MM.1S (cell line): ENCODE measurements around the gene NCBP1.
A peak's percentile ranks its signal among the peaks of the same experiment; 100 is the strongest.

ENCODE experiments used
- DNase-seq: peaks from one replicate; pipeline ENCODE4 v3.0.0-alpha.2; 2015
- H2AFZ ChIP-seq: fragments of 300-600 bp; sonication (generic); 2 replicates; pipeline ENCODE4 v1.6.0; 2016; ENCODE audit warnings: antibody characterized with exemption, low read length
- H3F3A ChIP-seq: fragments of 300-600 bp; sonication (generic); 2 replicates; pipeline ENCODE4 v1.6.1; 2016; ENCODE audit warnings: mild to moderate bottlenecking, antibody characterized with exemption, low read length, moderate library complexity, mixed read lengths; ENCODE audit not compliant: insufficient read depth
- H3K27ac ChIP-seq: fragments of 300-600 bp; sonication (generic); 2 replicates; pipeline ENCODE4 v1.5.1; 2016; ENCODE audit warnings: mild to moderate bottlenecking, low read length
- H3K27me3 ChIP-seq: fragments of 300-600 bp; sonication (generic); replicated peaks from 2 replicates; pipeline ENCODE4 v1.6.0; 2016; ENCODE audit warnings: low read length; ENCODE audit not compliant: insufficient read depth
- H3K36me3 ChIP-seq: fragments of 300-600 bp; sonication (generic); replicated peaks from 2 replicates; pipeline ENCODE4 v1.6.1; 2016; ENCODE audit warnings: mild to moderate bottlenecking, low read length, mixed read lengths; ENCODE audit not compliant: insufficient read depth
- H3K4me1 ChIP-seq: fragments of 300-600 bp; sonication (generic); 2 replicates; pipeline ENCODE4 v1.6.1; 2016; ENCODE audit warnings: low read length, mixed read lengths
- H3K4me2 ChIP-seq: fragments of 300-600 bp; sonication (generic); 2 replicates; pipeline ENCODE4 v1.6.0; 2016; ENCODE audit warnings: low read depth, low read length
- H3K4me3 ChIP-seq: fragments of 300-600 bp; sonication (generic); 2 replicates; pipeline ENCODE4 v1.5.1; 2016; ENCODE audit warnings: low read length, mixed read lengths
- H3K79me2 ChIP-seq: fragments of 300-600 bp; sonication (generic); 2 replicates; pipeline ENCODE4 v1.6.1; 2016; ENCODE audit warnings: mixed run types, low read length, mixed read lengths
- H3K9ac ChIP-seq: fragments of 300-600 bp; sonication (generic); 2 replicates; pipeline ENCODE4 v1.6.1; 2016; ENCODE audit warnings: low read length, mixed read lengths
- H3K9me2 ChIP-seq: fragments of 300-600 bp; sonication (generic); replicated peaks from 2 replicates; pipeline ENCODE4 v1.6.1; 2016; ENCODE audit warnings: mild to moderate bottlenecking, low read length, mixed read lengths; ENCODE audit not compliant: insufficient read depth
- H3K9me3 ChIP-seq: fragments of 300-600 bp; sonication (generic); replicated peaks from 2 replicates; pipeline ENCODE4 v1.6.1; 2016; ENCODE audit warnings: mild to moderate bottlenecking, low read length, mixed read lengths; ENCODE audit not compliant: insufficient read depth
- H4K20me1 ChIP-seq: fragments of 300-600 bp; sonication (generic); 2 replicates; pipeline ENCODE4 v1.6.1; 2016; ENCODE audit warnings: mild to moderate bottlenecking, low read length, moderate library complexity, mixed read lengths; ENCODE audit not compliant: insufficient read depth
- CTCF ChIP-seq: fragments of 300-600 bp; sonication (generic); IDR thresholded peaks from 2 replicates; pipeline ENCODE4 v1.5.1; 2016; ENCODE audit warnings: antibody characterized with exemption, low read length, mixed read lengths
- EZH2 ChIP-seq: fragments of 300-600 bp; sonication (generic); optimal IDR thresholded peaks from 2 replicates; pipeline ENCODE3; 2017; ENCODE audit warnings: low read depth, mild to moderate bottlenecking, antibody characterized with exemption, low read length, mixed read lengths
- EZH2phosphoT487 ChIP-seq: fragments of 300-600 bp; sonication (generic); IDR thresholded peaks from 2 replicates; pipeline ENCODE4 v1.6.1; 2018; ENCODE audit warnings: antibody characterized with exemption, low read length

The NCBP1 gene

GRCh38 chr9:97636903-97637302 lies 3.3 kb downstream of the NCBP1 start:
- H3K4me2 ChIP-seq, result no peak overlapping the region
- H3K9me2 ChIP-seq, result no peaks in the 10 kb centered on the region
- H3K4me1 ChIP-seq, result peaks cover 11% of the 10 kb centered on the region
- TF ChIP-seq EZH2 (no peak), EZH2phosphoT487 (no peak), CTCF (no peak)
- no peaks in the 10 kb centered on the region for H3K27me3 ChIP-seq
- no peak for DNase-seq
- H3F3A ChIP-seq, result peaks cover 26% of the 10 kb centered on the region
- no peaks in the 10 kb centered on the region for H3K9me3 ChIP-seq
- no peak overlapping the region for H2AFZ ChIP-seq
- H3K9ac ChIP-seq, result no peak overlapping the region
- H3K4me3 ChIP-seq, result no peak overlapping the region
- H4K20me1 ChIP-seq, result peaks cover 26% of the 10 kb centered on the region
- H3K79me2 ChIP-seq, result peaks cover 82% of the 10 kb centered on the region
- H3K36me3 ChIP-seq, result peaks cover 8% of the 10 kb centered on the region
- no peak overlapping the region for H3K27ac ChIP-seq

GRCh38 chr9:97638666-97639065 lies 5.0 kb downstream of the NCBP1 start:
- peaks cover 26% of the 10 kb centered on the region for H4K20me1 ChIP-seq
- no peak overlapping the region for H2AFZ ChIP-seq
- no peak overlapping the region for H3K4me2 ChIP-seq
- DNase-seq, result no peak
- peaks cover 11% of the 10 kb centered on the region for H3K4me1 ChIP-seq
- peaks cover 90% of the 10 kb centered on the region for H3K79me2 ChIP-seq
- H3F3A ChIP-seq, result peaks cover 9% of the 10 kb centered on the region
- H3K27me3 ChIP-seq, result no peaks in the 10 kb centered on the region
- no peak overlapping the region for H3K9ac ChIP-seq
- H3K27ac ChIP-seq, result no peak overlapping the region
- H3K9me2 ChIP-seq, result no peaks in the 10 kb centered on the region
- TF ChIP-seq EZH2, result no peak
- no peak for TF ChIP-seq EZH2phosphoT487
- TF ChIP-seq CTCF, result peak; percentile 15; the same call in 1 of the 2 replicates
- H3K36me3 ChIP-seq, result peaks cover 13% of the 10 kb centered on the region
- no peak overlapping the region for H3K4me3 ChIP-seq
- H3K9me3 ChIP-seq, result no peaks in the 10 kb centered on the region

- H3K9me3 ChIP-seq, result no peaks in the 10 kb centered on the region
- no peak overlapping the region for H3K9ac ChIP-seq
- peaks cover 14% of the 10 kb centered on the region for H3K36me3 ChIP-seq
- H3F3A ChIP-seq, result no peaks in the 10 kb centered on the region
- H3K27ac ChIP-seq, result no peak overlapping the region
- no peak for DNase-seq
- peaks cover 4% of the 10 kb centered on the region for H3K4me1 ChIP-seq
- no peaks in the 10 kb centered on the region for H3K27me3 ChIP-seq
- no peak overlapping the region for H3K4me2 ChIP-seq
- peaks cover 26% of the 10 kb centered on the region for H4K20me1 ChIP-seq
- peaks cover 81% of the 10 kb centered on the region for H3K79me2 ChIP-seq
- no peak overlapping the region for H2AFZ ChIP-seq
- H3K4me3 ChIP-seq, result no peak overlapping the region
- no peaks in the 10 kb centered on the region for H3K9me2 ChIP-seq
- no peak for TF ChIP-seq EZH2phosphoT487
- no peak for TF ChIP-seq EZH2
- TF ChIP-seq CTCF, result no peak
Observed at GRCh38 chr9:97640325-97640724, 6.7 kb downstream of the NCBP1 start.
